GM18508 (cell line): ENCODE results near the gene TREM1.
"Not testable (repeated sequence)": the region's sequence is repeated elsewhere in the genome, so short reads cannot be mapped to it uniquely, and the experiment has no call there.

Experiments
- ATAC-seq: cut with Tn5 transposase; IDR thresholded peaks from one replicate; pipeline ENCODE4 v1.9.1; 2021; ENCODE audit warnings: moderate number of reproducible peaks; ENCODE audit not compliant: insufficient read depth, unreplicated experiment

TREM1 gene

GRCh38 chr6:41266541-41266940 lies 19.9 kb downstream of the TREM1 start:
- no peak for ATAC-seq

GRCh38 chr6:41263267-41263666 lies 23.2 kb downstream of the TREM1 start:
- ATAC-seq, result no peak

- no peak for ATAC-seq
Measured at GRCh38 chr6:41262401-41262800, 24.1 kb downstream of the TREM1 start.

- no peak for ATAC-seq
Measured at GRCh38 chr6:41258196-41258493, 28.3 kb downstream of the TREM1 start.

GRCh38 chr6:41257369-41258195 lies 28.9 kb downstream of the TREM1 start:
- ATAC-seq, result no peak

- no peak for ATAC-seq
Measured at GRCh38 chr6:41256383-41256782, 30.1 kb downstream of the TREM1 start.

- ATAC-seq, result no peak
Measured at GRCh38 chr6:41255638-41256246, 30.7 kb downstream of the TREM1 start.

GRCh38 chr6:41255110-41255509 lies 31.4 kb downstream of the TREM1 start:
- ATAC-seq, result no peak

- no peak for ATAC-seq
Measured at GRCh38 chr6:41252401-41253169, 33.9 kb downstream of the TREM1 start.

GRCh38 chr6:41247882-41248705 lies 38.4 kb downstream of the TREM1 start:
- ATAC-seq, result no peak

- no peak for ATAC-seq
Measured at GRCh38 chr6:41247288-41247865, 39.1 kb downstream of the TREM1 start.

GRCh38 chr6:41246529-41246928 lies 40.0 kb downstream of the TREM1 start:
- ATAC-seq, result not testable (repeated sequence)

- ATAC-seq, result no peak
Measured at GRCh38 chr6:41239467-41240159, 46.9 kb downstream of the TREM1 start.

GRCh38 chr6:41237128-41237527 lies 49.4 kb downstream of the TREM1 start:
- ATAC-seq, result no peak

GRCh38 chr6:41236276-41236675 lies 50.2 kb downstream of the TREM1 start:
- ATAC-seq, result no peak

GRCh38 chr6:41232667-41233066 lies 53.8 kb downstream of the TREM1 start:
- no peak for ATAC-seq

- no peak for ATAC-seq
Measured at GRCh38 chr6:41231246-41231645, 55.2 kb downstream of the TREM1 start.

GRCh38 chr6:41229721-41230120 lies 56.8 kb downstream of the TREM1 start:
- no peak for ATAC-seq

- no peak for ATAC-seq
Measured at GRCh38 chr6:41228616-41229015, 57.9 kb downstream of the TREM1 start.

GRCh38 chr6:41228096-41228495 lies 58.4 kb downstream of the TREM1 start, which contains the start of gene TREML4:
Gene TREML4 (plus strand): TSS chr6:41228349. CDS start chr6:41228428, 79 bp downstream.
- no peak for ATAC-seq
